ENCODE measurements around the gene S100A12.

Gene S100A12

DNA sequence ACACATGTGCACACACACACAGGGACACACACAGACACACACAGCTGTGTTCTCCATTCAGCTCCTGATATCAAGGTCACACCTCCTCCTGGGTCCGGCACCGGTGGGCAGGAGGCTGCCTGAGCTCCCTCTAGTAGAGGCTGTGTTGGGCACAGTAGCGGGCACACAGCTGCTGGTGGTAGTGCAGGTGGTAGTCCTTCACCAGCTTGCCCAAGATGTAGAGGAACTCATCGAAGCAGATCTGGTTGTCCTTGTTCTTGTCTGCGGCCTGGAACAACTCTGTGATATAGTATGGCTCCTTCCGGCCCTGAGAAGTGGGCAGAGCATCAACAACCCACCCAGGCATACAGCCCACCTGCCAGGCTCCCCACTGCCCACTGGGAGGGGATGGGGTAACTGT is 21.0 kb upstream of the S100A12 start:
- no peak for DNase-seq

GRCh38 chr1:153395776-153396175 is 20.4 kb upstream of the S100A12 start:
- DNase-seq: no peak

DNA sequence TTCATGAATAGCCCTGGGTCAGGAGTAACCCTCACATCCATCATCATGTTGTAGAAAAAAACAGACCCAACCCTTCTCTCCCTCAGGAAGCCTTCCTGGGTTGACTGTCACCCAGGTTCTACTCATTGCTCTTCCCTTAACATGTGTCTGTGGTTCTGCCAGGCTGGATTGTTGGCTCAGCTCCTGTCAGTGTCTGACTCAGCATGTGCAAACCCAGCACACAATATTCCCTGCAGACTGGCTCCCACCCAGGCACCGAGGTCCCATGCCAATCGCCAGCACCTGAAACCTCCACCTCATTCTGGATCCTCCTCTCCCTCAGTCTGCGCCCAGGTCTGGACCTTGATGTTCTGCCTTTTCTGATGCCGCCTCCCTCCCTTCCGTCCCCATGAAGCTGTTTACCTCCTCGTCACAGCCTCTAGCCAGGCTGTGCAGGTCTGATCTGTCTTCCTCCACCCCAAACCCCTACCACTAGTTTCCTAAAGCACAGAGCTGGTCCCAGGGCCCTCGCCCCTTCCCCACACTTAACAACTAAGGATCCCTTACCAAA is 19.8 kb upstream of the S100A12 start:
- peak; percentile 85 for DNase-seq

DNA sequence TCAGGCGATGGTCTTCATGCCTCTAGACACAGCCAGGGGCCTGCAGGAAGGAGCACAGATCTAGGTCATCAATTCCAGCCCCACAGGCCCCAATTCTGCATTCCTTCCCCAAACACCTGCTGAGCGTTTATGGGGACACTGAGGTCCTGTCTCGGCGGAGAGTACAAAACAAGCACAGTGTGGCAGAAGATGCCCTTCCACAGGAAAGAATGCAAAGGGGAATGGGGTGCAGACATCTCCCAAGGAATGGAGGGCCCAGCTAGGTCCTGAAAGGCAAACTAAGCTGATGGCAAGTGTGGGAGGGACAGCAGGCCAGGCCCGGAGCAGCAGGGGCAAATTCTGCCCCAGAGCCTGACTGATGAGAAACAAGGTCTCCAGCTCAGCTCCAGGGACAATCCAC is 19.0 kb upstream of the S100A12 start:
- no peak for DNase-seq

DNA sequence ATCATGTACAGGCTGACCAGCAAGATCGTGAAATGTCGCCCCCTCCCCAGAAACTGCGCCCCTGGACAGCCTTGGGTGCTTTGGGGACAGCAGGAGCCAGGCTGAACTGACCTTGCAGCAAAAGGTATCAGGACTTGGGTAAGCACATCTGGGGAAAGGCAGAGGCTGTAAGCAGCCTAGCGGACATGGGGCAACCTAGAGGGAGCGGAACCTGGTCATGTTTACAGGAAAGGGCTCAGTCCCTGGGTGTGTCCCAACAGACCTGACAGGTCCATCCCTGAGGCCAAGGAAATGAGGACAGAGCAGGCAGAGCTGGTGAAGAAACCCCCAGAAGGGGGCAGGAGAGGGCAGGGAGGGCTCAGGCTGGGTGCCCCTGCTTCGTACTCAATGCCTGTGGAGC is 18.5 kb upstream of the S100A12 start:
- no peak for DNase-seq

- DNase-seq: no peak
Measured at GRCh38 chr1:153392822-153393221, 17.4 kb upstream of the S100A12 start.

- peak; percentile 42 for DNase-seq
Measured at GRCh38 chr1:153392258-153392657, 16.8 kb upstream of the S100A12 start.

GRCh38 chr1:153390938-153391710 is 15.7 kb upstream of the S100A12 start, which contains the start of gene S100A8:
Gene S100A8 (minus strand): TSS chr1:153391073. CDS start chr1:153390535, 538 bp downstream.
- peak; percentile 51 for DNase-seq

GRCh38 chr1:153389973-153390879 is 14.8 kb upstream of the S100A12 start:
- no peak for DNase-seq

DNA sequence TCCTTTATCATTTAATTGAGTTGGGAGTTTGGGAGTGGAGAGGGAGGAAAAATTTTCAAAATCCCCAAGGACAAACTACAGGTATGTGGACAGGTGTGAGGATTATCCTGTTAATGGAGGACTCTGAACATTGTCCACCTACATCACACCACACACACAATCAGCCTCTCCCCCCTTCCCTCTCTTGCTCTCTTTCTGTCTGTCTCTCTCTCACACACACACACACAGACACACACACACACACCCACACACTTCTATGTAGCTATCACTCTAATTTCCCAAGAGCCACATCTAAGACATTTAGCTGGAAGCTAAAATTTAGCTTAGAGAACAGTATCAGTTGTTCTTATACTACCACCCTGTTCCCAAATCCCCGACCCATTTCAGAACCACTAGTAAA is 14.0 kb upstream of the S100A12 start:
- no peak for DNase-seq

- DNase-seq: no peak
Measured at GRCh38 chr1:153387785-153388184, 12.4 kb upstream of the S100A12 start.

DNA sequence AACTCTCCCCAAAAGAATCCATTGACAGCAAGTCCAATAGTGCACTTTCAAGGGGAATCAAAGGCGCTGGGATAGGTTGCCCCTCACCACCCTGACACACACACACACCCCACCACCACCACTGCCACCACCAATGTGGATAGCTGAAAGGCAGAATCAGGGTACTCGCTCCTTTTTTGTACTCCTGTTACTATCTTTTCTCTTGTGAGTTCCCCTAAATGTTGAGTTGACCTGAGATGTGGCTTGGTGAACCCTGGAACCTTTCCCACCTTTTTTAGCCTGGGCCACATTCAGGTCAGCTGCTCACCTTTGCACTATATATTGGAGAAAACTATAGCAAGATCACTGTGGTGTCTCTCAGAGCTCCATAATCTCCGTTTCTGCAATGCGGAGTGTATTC is 11.6 kb upstream of the S100A12 start:
- DNase-seq: no peak

GRCh38 chr1:153386500-153386901 is 11.1 kb upstream of the S100A12 start:
- DNase-seq: peak; percentile 84

DNA sequence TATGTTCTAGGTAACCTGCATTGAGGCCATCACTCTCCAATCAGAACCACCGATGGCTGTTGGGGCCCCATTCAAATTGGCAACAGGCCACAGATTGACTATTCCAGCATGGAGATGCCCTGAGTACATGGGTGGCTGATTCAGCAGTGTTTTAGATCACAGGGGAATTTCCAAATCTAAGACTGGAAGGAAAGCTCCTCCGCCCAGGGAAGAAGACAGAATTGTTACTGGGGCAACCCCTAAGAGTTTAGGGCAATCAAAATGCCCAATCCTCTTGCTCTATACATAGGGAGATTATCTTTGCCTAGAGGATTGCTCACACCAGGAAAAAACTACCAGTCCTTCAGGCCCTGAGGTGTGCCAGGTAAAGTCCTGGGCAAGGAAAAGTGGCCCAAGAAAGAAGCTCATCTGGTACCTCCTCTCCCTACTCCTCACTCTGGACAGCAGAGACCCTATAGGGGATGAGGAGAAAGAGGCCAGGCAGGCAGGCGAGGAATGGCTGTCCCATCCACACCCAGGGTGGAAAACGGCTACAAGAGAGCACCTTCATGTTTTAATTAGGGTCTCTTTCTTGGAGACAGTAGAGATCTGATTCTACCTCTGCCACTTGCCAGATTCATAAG is 9.6 kb upstream of the S100A12 start:
- DNase-seq: no peak

GRCh38 chr1:153380711-153381110 is 5.3 kb upstream of the S100A12 start:
- no peak for DNase-seq

DNA sequence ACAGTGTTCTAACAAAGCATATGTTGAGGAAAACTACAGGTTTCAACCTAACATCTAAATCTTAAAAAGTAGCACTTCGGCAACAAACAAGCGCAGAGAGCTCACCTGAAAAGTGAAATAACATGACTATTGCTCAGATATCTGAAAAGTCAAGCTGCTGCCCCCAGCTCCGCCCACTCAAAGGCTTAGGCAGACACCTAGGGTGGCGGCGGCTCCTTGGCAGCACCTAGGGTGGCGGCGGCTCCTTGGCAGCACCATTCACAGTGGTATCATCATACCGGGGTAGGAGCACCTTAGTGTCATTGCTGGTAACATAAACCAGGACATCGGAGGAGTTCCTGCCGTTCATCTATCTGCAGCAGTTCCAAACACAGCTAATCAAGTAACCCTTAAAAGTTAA is 4.2 kb upstream of the S100A12 start:
- DNase-seq: no peak

- no peak for DNase-seq
Measured at GRCh38 chr1:153374071-153374470, 1.4 kb downstream of the S100A12 start.

GRCh38 chr1:153372571-153372970 is 2.9 kb downstream of the S100A12 start:
- no peak for DNase-seq

DNA sequence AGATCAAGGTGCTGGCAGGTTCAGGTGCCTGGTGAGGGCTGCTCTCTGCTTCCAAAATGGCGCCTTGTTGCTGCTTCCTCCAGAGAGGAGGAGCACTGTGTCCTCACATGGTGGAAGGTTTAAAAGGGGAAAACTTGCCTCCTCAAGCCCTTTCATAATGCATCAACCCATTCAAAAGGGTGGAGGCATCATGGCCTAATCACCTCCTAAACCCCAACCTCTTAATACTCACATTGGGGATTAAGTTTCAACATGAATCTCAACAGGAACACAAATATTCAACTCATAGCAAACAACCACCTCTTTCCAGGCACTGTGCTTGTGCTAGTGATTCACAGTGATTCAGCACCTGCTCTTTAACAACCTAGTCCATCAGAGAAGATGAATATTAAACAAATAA is 4.2 kb downstream of the S100A12 start:
- no peak for DNase-seq

DNA sequence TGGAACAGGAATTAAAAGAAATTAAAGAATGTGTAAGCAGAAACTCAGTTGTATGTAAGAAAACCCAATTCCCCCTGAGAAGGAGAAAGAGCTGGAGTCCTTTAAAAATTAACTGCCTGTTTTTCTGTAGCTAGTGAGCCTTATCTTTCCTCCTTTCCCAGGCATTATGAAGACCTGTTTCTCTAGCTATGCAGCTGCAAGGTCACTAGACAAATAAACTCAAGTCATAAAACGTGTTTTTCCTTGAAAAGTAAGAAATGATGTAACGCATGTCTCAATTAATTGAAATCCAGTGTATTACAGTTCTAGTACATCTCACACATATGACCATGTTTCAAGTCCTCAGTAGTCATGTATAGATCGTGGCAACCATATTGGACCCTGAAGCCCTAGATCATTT is 5.3 kb downstream of the S100A12 start:
- no peak for DNase-seq

GRCh38 chr1:153368495-153368894 is 6.9 kb downstream of the S100A12 start:
- no peak for DNase-seq

DNA sequence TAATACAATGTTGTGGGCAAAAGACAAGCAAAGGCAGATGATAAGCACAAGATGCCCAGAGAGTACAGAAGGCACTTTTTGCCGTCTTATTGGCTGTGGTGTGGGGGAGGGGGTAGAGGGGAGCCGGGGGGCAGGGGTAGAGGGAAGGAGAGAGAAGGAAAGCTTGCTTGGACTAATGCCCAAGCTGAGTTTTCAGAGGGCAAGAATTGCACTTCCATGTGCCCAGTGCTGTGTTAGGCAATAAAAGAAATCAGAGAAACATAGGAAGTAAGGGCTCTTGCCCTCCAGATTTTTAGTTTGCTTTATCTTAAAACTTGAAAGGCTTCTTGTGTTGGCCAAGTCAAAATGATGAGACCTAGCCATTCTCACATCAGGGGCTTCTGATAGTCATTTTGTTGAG is 8.3 kb downstream of the S100A12 start:
- no peak for DNase-seq

- DNase-seq: no peak
Measured at GRCh38 chr1:153366261-153366660, 9.2 kb downstream of the S100A12 start.

Measured in NCI-H1694 treated with DMSO at 0.1 percent for 48 hours (cell line).